ENCODE data around the gene FNDC7.
"Not testable (repeated sequence)": the region's sequence is repeated elsewhere in the genome, so short reads cannot be mapped to it uniquely, and the experiment has no call there.

The FNDC7 gene

DNA sequence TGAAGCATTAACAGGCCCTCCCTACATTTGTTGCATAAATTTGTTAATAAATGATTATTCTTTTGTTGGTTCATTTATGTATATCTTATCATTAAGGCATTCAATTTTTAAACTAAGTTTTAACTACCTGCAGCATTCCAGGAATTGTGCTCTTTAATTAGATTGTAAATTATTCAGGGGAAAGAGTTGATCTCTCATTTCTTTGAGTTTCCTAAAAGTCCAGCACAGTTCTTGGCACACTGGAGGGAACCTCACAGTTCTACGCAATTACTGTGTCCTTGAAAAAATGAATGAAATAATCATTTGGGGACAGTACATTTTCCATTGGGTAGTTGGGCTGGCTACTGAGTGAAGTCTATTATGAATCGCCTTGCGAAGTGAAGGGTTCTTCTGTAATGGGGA is 33.3 kb downstream of the FNDC7 start:
- no peak for DNase-seq

DNA sequence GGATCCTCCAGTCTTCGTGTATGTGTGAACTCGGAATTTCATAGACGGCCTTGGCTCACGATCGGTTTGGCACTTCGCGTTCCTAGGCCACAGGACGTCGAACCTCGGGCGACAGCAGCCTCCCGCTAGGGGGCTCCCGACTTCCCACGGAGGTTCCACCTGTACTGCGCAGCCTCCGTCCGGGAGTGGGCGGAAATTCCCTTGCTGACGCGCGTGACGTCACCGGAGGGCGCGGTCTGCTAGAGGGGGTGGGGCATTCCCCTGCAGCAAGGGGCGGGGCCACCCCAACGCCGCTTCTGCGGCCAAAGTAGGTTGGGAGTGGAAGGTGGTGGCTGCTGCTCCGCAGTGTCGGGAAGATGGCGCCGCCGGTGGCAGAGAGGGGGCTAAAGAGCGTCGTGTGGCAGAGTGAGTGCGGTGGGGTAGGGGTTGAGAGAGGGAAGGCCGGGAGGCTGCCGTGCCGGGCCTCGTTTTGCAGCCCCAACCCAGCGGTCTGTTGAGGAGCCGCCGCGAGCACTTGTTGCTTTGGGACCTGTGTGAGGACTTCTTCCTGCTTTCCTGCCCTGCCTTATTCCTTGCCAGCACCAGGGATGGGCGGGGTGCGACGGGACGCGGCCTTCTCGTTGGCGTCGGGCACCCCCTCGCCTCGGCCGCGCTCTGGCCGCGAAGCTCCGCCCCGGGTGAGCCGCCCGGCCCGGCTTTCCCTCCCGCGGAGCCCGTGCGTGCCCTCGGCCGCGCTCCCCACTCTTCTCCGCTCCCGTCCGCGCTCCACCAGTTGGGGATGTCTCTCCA is 33.9 kb downstream of the FNDC7 start, which contains the start of gene STXBP3:
Gene STXBP3 (plus strand): TSS at position 293 of the 789 bp plus-strand sequence. CDS start 64 bp downstream, at position 357.
- peak; percentile 100 for DNase-seq

DNA sequence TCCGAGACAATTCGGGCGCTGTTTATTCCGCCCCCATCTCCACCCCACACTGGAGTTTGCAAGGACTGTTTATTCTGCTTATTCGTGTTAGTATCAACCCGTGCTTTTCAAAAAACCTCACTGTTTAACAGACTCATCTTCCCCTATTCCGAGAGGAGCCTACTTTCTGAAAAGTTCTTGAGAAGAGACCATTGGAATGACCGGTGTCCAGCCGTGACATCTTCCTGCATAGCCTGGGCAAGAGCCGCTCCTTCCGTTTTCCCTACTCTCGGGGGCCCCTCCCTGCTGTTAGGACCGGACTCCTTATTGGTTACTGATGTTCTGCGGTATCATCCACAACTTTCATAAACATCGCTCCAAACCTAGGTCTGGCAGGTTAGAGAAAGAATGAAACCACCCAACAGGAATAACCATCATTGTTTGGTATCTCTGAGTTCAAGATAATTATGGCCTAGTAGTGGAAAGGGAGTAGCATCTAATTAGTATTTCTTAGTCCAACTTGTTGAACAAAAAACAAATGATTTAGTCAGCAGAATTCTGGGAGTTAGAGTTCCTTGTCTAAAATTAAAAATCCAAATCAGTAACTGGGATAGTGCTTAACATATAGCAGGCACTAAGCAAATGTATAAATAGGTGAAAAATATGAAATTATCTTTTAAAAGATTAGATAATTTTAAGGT is 34.6 kb downstream of the FNDC7 start:
- DNase-seq: peak; percentile 36

DNA sequence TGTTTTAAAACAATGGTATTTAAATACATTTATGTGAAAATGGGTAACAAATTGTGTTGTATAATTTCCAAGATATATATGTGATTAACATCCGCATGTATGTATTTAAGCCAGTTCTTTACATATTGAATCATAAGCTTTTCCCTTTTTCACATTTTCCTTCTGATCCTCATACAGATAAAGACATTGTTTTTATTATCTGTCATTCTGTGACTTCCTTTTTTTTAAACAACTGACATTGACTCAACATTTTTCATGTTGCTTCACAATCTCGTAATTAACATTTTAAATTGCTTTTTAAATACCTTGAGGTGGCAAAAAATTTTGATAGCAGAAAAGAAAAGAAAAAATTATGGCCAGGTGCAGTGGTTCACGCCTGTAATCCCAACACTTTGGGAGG is 35.2 kb downstream of the FNDC7 start:
- no peak for DNase-seq

DNA sequence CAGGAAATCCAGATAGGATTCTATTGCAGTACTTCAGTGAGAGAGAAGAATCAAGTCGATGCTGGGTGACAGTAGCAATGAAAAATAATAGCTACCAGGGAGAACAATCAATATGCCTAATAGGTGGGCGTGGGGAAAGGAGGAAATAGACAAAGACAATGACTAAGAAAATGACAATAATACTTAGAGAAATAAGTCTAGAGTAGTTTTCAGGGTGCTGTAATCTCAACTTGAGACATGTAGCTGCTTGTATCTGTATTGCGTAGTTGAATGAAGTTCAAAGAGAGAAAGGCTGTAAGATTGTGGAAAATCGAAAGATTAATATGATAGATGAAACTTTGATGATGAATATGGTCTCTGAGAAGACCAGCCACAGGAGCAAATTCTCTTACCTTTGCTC is 36.4 kb downstream of the FNDC7 start:
- DNase-seq: no peak

DNA sequence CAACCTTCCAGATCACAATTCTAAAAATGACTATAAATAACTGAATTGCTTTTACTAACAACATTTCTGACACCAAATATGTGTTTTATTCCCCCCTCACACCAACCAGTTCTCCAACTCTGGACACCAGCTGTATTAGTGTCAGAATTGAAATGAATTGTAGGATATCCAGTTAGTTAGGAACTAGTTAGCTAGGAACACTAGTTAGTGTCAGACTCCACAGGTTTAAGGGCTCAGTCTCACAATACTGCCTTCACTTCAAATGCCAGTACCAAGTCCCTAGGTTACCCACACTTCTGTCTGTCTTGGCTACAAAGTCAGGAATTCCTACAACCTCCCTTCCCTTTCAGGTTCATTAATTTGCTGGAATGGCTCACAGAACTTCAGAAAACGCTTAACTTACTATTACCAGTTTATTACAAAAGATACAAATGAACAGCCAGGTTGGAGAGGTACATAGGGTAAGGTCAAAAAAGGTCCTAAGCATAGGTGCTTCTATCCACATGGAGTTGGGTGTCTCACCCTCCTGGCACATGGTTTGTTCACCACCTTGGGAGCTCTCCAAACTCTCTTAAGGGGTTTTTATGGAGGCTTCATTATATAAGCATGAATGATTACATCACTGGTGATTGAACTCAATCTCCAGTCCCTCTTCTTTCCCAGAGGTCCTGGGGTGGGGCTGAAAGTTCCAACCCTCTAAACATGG is 37.9 kb downstream of the FNDC7 start:
- DNase-seq: no peak

DNA sequence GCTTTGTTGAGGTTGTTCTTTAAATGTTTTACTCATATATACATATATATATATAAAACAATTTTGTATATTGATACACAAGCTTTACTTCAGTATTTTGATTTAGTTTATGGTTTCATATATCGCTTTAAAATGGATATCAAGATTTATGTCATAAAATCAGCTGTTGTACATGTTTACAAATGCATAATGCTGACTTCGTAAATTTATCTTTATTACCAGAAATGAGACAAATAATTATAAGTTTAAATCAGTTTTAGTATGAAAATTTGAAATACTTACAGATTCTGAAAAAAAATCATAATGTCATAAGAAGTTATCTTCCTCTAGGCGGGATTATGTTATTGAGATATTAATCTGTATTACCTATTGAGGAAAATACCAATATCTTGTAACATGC is 40.7 kb downstream of the FNDC7 start:
- no peak for DNase-seq

DNA sequence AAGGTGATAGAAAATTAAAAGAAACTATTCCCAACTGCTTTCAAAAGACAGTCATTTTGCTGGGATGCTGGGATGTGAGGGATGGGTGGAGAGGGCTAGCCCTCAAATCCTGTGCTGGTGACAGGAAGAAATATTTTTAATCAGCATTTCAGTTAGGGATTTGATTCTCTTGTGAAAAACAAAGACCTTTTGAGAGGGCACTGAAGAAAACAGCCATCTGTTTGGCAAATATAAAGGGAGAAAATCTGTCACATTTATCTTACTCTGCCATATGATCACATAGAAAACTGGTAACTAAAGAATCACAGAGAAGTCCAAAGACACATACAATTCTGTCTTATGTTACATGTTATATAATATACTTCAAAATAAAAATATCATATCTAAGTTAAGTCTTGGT is 46.1 kb downstream of the FNDC7 start:
- DNase-seq: no peak

DNA sequence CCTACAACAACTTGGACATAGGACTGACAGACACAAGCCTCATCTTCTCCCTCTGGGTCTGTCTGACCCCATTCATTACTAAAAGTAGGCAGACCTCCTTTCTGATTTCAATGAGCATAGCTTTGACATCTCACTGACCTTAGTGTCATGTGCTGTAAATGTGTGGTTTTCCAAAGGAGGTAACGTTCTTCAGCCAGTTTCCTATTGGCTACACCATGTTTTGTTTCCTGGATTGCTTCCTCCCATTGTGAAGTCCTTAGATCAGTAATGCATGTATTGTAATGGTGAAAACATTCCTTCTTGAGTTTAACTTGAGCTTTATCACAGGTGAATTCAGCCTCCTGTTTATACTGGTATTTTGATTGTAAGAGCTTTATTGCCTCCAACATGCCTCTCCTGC is 54.4 kb downstream of the FNDC7 start:
- DNase-seq: no peak

DNA sequence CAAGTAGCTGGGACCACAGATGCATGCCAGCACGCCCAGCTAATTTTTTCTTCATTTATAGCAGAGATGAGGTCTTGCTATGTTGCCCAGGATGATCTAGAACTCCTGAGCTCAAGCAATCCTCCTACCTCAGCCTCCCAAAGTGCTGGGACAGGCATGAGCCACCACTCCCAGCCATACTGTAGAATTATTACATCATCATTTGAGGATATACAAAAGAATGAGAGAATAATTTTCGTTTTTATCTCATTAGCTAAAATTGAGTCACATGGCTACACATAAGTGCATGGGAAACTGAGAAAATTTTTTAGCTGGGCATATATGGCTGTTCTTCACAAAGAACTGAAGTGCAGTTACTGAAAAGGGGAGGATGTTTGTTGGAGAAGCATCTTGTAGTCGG is 55.0 kb downstream of the FNDC7 start:
- no peak for DNase-seq

DNA sequence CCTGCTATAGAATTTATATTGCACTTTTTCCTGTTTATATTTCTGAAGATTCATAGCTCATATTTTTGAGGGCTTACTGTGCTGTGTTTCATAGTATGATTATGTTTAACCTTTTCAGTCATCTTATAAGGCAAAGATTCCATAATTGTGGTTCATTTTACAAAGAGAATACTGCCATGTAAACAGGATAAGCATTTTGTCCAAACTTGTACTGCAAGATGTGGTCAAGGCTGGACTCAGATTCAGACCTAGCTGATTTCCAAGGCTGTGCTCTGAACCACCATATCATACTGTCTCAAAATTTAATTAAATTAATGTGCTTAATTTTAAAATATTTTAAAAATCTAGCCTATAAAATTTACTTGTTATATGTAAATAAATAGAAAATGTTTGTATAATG is 65.1 kb downstream of the FNDC7 start:
- DNase-seq: no peak

DNA sequence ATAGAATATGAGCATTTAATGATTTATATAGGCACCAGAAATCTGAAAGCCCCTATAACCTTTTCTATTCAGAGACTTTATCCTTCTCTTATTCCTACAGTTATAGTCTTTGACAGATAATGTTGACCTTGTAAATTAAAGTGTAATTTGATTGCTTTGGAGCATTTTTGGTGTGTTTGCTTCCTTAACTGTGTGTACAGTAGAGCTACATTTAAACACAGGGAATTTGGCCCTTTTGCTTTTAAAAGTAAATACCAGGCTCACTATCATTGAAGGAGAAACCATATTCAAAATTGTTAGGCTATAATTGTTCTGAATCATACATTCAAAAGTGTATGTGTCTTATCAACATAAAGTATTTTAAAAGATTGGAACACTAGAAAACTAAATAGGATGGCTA is 66.7 kb downstream of the FNDC7 start:
- no peak for DNase-seq

DNA sequence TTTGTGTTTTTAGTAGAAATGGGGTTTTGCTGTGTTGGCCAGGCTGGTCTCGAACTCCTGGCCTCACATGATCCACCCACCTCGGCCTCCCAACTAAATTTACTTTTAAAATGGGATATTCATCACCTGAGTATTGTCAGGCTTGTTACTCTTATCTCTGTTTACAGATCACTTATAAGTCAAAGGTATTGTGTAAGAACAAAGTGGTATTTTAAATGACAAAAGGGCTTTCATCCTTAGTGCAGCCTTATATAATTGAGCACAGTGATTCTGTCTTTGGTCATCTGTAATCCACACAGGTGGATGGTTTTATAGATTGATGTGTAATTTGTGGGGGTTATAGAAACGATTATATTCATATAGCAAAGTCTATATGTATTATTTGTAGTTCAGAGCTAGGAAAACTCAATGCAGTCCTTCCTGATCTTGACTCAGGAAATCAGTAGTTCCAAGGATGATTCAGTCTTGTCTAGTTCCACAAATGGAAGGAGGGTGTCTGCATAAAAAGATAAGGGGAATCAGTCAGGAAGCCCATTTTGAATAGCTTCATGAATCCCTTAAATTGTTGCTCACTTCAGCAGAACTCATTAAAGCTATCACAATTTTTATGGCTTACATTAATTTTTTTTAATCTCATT is 68.3 kb downstream of the FNDC7 start:
- DNase-seq: no peak

DNA sequence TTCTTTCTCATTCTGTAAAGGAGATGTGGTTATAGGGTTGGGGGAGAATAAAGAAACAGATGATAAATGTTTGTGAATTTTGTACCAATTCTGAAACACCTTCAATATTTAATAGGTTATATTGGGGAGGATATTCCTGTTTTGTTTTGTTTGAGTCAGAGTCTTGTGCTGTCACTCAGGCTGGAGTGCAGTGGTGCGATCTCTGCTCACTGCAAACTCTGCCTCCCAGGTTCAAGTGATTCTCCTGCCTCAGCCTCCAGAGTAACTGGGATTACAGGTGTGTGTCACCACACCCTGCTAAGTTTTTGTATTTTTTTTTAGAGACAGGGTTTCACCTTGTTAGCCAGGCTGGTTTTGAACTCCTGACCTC is 68.9 kb downstream of the FNDC7 start:
- not testable (repeated sequence) for DNase-seq

DNA sequence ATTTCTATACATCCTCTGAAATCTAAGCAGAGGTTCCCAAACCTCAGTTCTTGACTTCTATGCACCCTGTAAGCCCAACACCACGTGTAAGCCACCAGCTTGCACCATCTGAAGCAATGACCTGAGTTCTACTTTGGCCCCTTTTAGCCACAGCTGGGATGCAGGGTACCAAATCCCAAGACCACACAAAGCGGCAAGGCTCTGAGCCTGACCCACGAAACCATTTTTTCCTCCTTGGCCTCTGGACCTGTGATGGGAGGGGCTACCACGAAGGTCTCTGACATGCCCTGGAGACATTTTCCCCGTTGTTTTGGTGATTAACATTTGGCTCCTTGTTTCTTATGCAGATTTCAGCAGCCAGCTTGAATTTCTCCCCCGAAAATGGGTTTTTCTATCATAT is 72.6 kb downstream of the FNDC7 start:
- DNase-seq: no peak

DNA sequence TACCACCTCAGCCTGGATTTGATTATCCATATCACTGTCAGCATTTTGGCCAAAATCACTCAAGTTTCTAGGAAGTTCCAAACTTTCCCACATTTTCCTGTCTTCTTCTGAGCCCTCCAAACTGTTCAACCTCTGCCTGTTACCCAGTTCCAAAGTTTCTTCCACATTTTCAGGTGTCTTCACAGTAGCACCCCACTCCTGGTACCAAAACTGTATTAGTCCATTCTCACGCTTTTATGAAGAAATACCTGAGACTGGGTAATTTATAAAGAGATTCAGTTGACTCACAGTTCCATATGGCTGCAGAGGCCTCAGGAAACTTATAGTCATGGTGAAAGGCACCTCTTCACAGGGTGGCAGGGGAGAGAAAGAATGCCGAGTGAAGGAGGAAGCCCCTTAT is 73.2 kb downstream of the FNDC7 start:
- no peak for DNase-seq

DNA sequence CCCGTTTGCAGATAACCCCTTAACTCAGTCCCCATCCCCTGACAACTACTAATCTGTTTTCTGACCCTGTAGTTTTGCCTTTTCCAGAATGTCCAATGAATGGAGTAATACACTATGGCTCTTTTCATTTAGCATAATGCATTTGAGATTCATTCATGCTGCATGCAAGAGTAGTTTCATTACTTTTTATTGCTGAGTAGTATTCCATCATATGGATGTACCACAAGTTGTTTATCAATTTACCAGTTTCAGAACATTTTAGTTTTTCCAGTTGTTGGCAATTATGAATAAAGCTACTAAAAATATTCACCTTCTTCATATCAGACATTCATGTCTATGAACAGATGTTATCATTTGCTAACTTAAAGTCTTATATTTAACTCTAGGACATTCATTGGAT is 79.1 kb downstream of the FNDC7 start:
- no peak for DNase-seq
